Activated T-cell treated with anti-CD3 and anti-CD28 coated beads for 4 hours (primary cell): ENCODE data around the gene RXRA.

Experiments
- DNase-seq: peaks from one replicate; pipeline ENCODE4 v3.0.0-alpha.2; 2020

RXRA gene

DNA sequence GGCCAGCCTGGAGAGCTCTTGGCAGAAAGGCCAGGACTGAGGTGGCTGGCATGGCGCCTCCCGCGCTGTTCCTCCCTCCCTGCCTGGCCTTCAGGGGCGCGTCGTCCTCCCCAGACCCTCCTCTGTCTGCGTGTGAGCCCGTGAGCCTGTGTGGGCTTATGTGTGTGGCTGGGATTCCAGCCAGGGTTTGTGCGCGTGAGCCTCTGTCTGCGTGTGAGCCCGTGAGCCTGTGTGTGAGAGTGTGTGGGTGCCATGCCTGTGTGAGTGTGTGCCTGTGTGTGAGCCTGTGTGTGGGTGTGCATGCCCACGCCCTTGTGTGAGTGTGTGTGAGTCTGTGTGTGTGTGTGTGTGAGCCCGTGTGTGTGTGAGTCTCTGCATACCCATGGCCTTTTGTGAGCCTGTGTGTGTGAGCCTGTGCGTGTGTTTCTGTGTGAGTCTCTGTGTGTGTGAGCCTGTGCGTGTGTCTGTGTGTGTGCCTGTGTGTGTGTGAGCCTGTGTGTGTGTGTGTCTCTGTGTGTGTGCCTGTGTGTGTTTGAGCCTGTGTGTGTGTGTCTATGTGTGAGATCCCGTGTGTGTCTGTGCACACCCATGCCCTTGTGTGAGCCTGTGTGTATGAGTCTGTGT is 13.0 kb downstream of the RXRA start:
- no peak for DNase-seq

DNA sequence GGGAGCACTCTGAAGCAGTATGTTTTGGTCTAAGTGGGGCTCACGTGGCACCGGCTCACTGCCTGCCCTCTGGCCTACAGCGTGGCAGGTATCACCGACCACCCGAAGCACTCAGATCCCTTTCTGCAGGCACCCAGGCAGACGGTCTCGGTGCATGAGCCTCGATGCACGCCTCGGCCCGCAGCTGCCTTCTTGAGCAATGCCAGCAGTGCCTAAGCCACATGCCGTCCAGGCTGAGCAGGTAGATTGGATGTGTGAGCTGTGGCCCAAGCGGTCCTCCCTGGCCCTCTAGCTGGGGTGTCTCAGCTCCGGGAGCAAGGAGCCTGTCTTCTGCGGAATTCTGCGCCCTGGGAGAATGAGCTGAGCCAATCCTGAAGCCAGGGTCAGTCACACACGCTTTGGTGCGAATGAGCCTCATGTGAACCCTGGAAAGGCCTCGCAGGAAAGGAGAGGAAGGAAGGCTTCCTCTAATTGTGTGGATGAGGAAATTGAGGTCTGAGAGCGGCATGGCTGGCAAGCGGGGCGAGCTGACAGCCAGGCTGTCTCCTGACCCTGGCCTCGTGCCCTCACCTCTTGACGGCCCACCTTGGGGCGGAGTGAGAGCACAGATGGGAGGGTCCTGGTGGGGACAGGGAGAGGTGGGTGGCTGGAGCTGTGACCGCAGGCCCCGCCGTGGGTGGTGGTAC is 14.4 kb downstream of the RXRA start:
- no peak for DNase-seq

GRCh38 chr9:134341306-134341705 is 15.1 kb downstream of the RXRA start:
- DNase-seq = no peak

DNA sequence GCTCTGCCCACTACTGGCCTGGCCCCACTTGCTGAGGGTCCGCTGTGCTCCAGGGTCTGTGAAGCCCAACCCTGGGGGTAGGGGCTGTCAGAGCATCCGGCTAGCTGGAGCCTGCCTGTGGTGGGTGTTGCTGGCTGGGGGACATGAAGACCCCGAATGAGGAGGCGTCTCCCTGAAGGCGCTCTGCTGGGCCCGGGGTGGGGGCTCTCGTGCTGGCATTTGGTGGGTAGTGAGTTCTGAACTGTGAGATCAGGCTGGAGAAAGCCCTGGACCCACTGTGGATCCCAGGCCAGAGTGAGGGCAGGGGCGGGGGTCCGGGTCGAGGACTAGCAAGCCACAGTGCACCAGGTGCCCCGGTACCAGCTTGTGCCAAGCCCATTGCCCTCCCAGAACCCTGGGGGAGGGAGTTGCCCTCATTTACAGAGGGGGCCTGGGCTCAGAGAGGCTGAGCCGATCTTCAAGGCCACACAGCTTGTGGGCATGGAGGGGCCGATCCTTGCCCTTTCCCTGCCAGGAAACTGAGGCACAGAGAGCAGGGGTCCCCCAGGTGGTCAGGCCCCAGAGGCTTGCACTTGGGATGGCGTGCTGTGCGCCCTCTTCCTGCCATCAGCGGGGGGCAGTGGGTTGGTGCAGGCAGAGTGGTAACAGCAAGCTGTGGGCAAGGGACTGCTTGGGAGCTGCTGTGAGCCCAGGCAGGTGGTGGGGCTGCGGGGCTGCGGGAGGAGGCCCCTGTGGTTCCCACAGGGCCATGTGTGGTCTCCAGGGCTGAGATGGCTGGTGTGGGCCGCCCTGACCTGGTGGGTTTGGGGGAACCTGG is 15.9 kb downstream of the RXRA start:
- no peak for DNase-seq

- no peak for DNase-seq
Measured at GRCh38 chr9:134342746-134343115, 16.5 kb downstream of the RXRA start.

GRCh38 chr9:134343637-134344036 is 17.4 kb downstream of the RXRA start:
- DNase-seq = no peak

- no peak for DNase-seq
Measured at GRCh38 chr9:134344068-134344799, 18.0 kb downstream of the RXRA start.

DNA sequence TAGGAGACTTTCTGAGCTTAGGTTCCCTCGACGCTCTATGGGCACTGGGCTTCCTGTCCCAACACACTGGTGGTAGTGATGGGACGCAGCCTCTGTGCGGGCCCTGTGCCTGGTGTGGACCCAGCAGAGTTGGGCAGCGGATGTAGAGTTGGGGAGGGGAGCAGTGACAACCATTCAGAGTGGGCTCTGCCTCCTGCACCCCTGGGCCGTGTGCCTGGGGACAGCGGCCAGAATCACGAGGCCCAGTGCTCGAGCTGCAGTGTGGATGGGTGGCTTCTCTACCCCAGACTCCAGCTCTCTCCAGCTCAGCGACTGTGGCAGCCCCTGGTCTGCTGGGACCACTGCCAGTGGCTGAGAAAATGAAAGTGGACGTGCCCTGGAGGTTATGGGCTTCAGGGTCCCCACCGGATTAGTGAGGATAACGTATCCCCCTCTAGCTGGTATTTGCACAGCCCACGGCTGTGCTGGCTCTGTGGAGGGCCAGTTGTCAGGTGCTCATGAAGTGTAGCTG is 18.6 kb downstream of the RXRA start:
- no peak for DNase-seq

DNA sequence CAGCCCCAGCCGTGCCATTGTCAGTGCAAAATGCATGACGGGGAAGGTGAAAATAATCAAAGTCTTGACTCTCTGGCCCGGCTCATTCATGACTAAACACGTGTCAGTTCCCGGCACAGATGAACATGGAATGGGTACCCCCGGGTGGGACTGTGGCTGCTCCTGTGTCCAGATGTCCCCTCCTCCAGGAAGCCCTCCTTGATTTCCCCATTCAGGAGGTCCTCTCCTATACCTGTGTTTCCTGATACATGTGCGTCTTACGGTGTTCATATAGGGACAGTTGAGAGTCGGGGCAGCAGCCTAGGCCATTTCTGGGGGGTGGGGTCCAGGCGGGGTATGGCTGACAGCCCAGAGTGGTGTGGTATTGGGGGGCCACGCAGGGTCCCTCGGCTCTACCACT is 19.5 kb downstream of the RXRA start:
- DNase-seq = no peak

DNA sequence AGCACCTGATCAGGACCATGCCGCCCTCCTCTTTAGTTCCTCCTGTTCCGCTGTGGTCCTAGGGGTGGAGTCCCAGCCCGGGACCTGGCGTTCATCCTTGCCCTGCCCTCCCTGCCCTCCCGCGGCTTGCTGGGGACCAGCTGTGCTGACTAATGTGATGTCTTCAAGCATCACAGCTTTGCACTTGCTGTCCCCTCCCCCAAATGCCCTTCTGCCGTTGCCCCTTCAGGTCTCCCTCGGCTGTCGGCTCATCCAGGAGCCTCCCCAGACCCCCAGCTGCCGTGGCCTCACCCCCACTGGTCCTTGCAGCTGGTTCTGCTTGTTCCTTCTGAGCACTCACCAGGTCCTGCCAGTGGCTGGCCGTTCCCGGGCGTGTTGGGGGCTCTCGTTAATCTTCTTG is 19.9 kb downstream of the RXRA start:
- DNase-seq = no peak

GRCh38 chr9:134346840-134347583 is 20.8 kb downstream of the RXRA start:
- no peak for DNase-seq

- no peak for DNase-seq
Measured at GRCh38 chr9:134347996-134348395, 21.7 kb downstream of the RXRA start.

DNA sequence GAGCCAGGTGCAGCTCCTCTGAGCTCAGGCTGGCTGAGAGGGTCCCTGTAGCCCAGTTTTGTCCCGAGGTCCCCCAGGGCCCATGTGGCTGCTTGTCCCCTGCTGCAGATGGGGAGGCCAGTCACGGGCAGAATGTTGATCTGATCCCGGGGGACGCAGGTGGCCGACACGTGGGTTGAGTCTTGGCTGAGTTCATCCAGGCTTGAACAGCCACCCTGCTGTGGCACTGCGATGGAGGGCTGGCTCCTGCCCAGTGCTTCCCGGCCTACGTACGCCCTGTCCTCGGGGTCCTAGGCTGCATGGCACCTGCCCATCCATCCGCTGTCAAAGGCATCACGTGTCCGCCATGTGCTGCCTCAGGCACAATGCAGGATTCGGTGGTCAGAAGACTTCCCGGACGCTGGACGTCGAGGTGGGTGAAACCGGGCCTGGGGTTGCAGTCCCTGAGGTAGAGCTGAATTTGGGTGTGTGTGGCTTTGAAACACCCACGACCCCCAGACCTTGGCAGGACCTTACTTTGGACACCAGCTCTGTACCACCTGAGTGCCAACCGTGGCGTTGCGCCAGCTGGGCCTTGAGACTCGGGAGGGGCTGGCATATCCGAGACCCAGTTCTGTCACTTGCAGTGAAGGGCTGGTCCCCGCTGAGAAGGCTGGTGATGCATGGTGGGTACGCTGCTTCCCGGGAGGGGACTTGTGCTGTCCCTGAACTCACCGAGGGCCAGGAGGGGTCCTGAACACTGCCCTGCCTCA is 22.3 kb downstream of the RXRA start:
- no peak for DNase-seq

GRCh38 chr9:134349936-134350335 is 23.7 kb downstream of the RXRA start:
- DNase-seq = no peak

- DNase-seq = no peak
Measured at GRCh38 chr9:134350416-134350994, 24.2 kb downstream of the RXRA start.

DNA sequence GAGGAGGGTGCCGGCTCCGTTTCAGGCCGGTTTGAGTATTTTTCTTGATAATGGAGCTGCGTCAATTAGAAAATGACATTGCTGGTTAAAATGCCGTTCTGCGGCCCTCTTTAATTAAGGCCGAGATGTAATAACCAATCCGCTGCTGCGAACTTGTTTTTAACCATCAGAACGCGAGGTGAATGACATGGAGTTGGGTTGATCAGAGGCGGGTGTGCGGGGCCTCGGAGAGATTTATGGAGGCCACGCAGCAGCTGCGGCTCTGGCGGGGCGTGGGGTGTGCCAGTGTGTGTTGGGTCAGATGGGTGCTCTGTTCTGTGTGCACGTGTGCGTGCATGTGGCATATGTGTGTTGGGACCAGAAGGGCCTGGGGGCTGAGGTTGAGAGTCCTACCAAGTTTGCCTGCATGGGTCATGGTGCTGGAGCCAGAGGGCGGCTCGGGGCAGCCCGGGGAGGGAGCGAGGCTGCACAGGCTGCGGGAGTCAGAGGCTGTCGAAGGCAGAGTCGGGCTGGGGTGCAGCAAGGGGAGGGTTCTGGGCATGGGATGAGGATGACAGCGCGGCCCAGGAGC is 25.4 kb downstream of the RXRA start:
- DNase-seq = no peak

GRCh38 chr9:134352247-134352933 is 26.1 kb downstream of the RXRA start:
- DNase-seq = no peak

GRCh38 chr9:134353539-134353938 is 27.3 kb downstream of the RXRA start:
- DNase-seq = no peak

- no peak for DNase-seq
Measured at GRCh38 chr9:134355158-134355557, 28.9 kb downstream of the RXRA start.

GRCh38 chr9:134355561-134356279 is 29.5 kb downstream of the RXRA start:
- DNase-seq = no peak
